K562 (cell line): ENCODE data around the gene PMP22. TPM values are rescaled to one million over a fixed set of nuclear protein-coding genes. Genes with fewer than 3 reads are reported as not detected.

ENCODE experiments used
- BDP1 ChIP-seq: IDR thresholded peaks from 3 replicates; pipeline ENCODE4 v1.6.1; 2011; ENCODE audit not compliant: insufficient read length, insufficient read depth
- CEBPZ ChIP-seq: fragments of 150-350 bp; IDR thresholded peaks from 2 replicates; pipeline ENCODE4 v1.6.1; 2014; ENCODE audit warnings: low read depth, mild to moderate bottlenecking, low read length, borderline replicate concordance
- ILK ChIP-seq: fragments of 450-650 bp; IDR thresholded peaks from 2 replicates; pipeline ENCODE4 v1.6.1; 2016; ENCODE audit warnings: missing genetic modification characterization, low read depth, mild to moderate bottlenecking, missing compliant biosample characterization, moderate library complexity, borderline replicate concordance
- MECOM ChIP-seq: fragments of 250-450 bp; sonication (Bioruptor Pico); IDR thresholded peaks from 2 replicates; pipeline ENCODE4 v1.8.0; 2022; ENCODE audit warnings: inconsistent platforms
- NFATC3 ChIP-seq: fragments of 450-650 bp; IDR thresholded peaks from 2 replicates; pipeline ENCODE4 v1.6.1; 2017; ENCODE audit warnings: mild to moderate bottlenecking
- NFE2 ChIP-seq: IDR thresholded peaks from 2 replicates; pipeline ENCODE4 v1.6.1; 2014; ENCODE audit warnings: antibody characterized with exemption, low read depth
- NFIX ChIP-seq: fragments of 250-450 bp; sonication (Bioruptor Pico); IDR thresholded peaks from 2 replicates; pipeline ENCODE4 v1.4.0; 2020; ENCODE audit warnings: low read depth, mild to moderate bottlenecking, moderate library complexity
- RFX1 ChIP-seq: fragments of 450-650 bp; IDR thresholded peaks from 2 replicates; pipeline ENCODE4 v1.6.1; 2016; ENCODE audit warnings: mild to moderate bottlenecking, moderate library complexity
- RREB1 ChIP-seq: fragments of 250-450 bp; sonication (Bioruptor Pico); IDR thresholded peaks from 2 replicates; pipeline ENCODE4 v1.4.0; 2020
- TBL1XR1 ChIP-seq, 2 experiments: IDR thresholded peaks; 2 replicates each; pipeline ENCODE4 v1.6.1; 2012; ENCODE audit warnings: improper control_type of control experiment in 2 of 2, low read length in 2 of 2, mild to moderate bottlenecking in 1 of 2
- ZNF277 ChIP-seq: fragments of 250-450 bp; sonication (Bioruptor Pico); IDR thresholded peaks from 2 replicates; pipeline ENCODE4 v1.8.0; 2022; ENCODE audit warnings: inconsistent platforms, mild to moderate bottlenecking, moderate library complexity, borderline replicate concordance
- polyA plus RNA-seq, 8 experiments: library from polyadenylated mRNA; depleted of rRNA in 4 of 8; stranded (reverse) in 5 of 8; unstranded in 3 of 8; fragments of >200 nt; fragmentation: Nextera tagmentation in 2 of 8; fragmentation: Illumina TruSeq in 1 of 8; extraction: Ambion mirVana in 2 of 8; extraction: Trizol in 1 of 8; gene quantifications; 2 replicates each; pipeline versions ENCODE4 v1.2.1 to v1.2.3, GENCODE V29; 2011 to 2014; ENCODE audit warnings: inconsistent platforms in 1 of 8, missing spikeins in 1 of 8
- total RNA-seq, 7 experiments: library from RNA; depleted of rRNA in 6 of 7; stranded (reverse); fragments of >200 nt in 6 of 7; fragmentation: Illumina TruSeq in 2 of 7; extraction: Trizol in 2 of 7; gene quantifications; 2 replicates each; pipeline versions ENCODE4 v1.2.1 to v1.2.3, GENCODE V29; 2011 to 2021; ENCODE audit warnings: low replicate concordance in 1 of 7

PMP22 gene
- total and polyA plus RNA-seq, 9 of the 15 experiments (the other 6 are each of a cell fraction or from before 2014, with no cell fraction given): 12.6 to 62.3 (median 25.8) TPM

- TF ChIP-seq RREB1 (CRISPR knock-in tag): no peak
- no peak for TF ChIP-seq CEBPZ
- TF ChIP-seq TBL1XR1 (IDR thresholded peaks at IDR 0.05; ENCODE audit: low read length in 2 of 2): no peak
- no peak for TF ChIP-seq NFATC3
- TF ChIP-seq NFIX: no peak
- TF ChIP-seq BDP1: no peak
- no peak for TF ChIP-seq ILK
- no peak for TF ChIP-seq NFE2
- no peak for TF ChIP-seq ZNF277 (CRISPR knock-in tag)
- no peak for TF ChIP-seq RFX1
- TF ChIP-seq MECOM (CRISPR knock-in tag): no peak
Measured at GRCh38 chr17:15269780-15270089, 4.6 kb upstream of the PMP22 start (continued).
